Measurements from ENCODE around the gene ANKMY2. TPM values are rescaled to one million over a fixed set of nuclear protein-coding genes. Genes with fewer than 3 reads are reported as not detected.

The ANKMY2 gene
- polyA plus RNA-seq, 3 donors: 4.8 to 7.5 (median 7.0) TPM

DNA sequence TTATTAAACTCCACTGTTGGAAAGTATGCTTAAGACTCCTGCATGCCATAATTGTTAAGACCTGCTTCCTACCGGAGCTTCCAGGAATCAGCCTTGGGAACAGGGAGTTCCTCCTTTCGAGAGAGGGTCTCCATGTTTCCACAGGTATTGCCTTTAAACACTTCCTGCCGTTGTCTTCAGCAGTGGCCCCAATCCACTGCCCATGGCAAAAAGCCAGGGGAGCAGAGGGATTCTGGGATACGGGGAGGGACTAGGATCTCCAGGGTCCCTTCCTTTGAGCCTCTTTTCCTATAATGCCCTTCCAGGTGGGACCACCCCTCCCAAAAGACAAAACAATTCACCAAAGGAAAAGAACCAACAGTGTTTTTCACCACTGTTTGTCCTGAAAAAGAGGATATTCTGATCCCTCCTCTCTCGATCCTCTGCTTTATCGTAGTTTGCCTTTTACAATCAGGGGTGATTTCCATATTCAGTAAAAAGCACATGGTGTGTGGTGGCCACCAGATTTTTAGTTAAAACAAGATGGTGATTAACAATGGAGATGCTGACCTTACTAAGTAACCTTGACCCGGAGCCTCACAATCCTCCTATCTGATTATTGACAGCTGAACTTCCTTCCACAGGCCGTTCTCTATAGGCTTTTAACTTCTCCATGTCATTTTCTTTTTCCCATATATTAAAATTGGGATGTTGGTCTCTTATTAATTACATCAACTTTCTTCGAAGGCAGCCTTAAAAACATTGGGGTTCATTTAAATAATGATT is 82.9 kb downstream of the ANKMY2 start:
- peak overlapping the region in 2 of 7 donors; percentile 4 to 37 for H3K27ac Mint-ChIP-seq
- H3K4me3 ChIP-seq (replicated peaks in 1 of 3; ENCODE audit: low read depth in 2 of 3, low read length in 3 of 3): peak overlapping the region; percentile 41 to 69 (median 63)
- no peaks in the 10 kb centered on the region for H3K4me1 ChIP-seq (ENCODE audit: control insufficient read depth in 1 of 2, insufficient read depth in 2 of 2, low read length in 2 of 2)
- H4K20me1 ChIP-seq (ENCODE audit: insufficient read depth, low read length): no peaks in the 10 kb centered on the region
- no peaks in the 10 kb centered on the region for H3K27me3 ChIP-seq (ENCODE audit: control insufficient read depth in 2 of 2, insufficient read depth in 2 of 2, low read length in 2 of 2)
- no peaks in the 10 kb centered on the region for H3K9me3 ChIP-seq (replicated peaks in 1 of 2; ENCODE audit: control insufficient read depth in 1 of 2, insufficient read depth in 1 of 2, low read length in 2 of 2)
- TF ChIP-seq, protein P1, sequence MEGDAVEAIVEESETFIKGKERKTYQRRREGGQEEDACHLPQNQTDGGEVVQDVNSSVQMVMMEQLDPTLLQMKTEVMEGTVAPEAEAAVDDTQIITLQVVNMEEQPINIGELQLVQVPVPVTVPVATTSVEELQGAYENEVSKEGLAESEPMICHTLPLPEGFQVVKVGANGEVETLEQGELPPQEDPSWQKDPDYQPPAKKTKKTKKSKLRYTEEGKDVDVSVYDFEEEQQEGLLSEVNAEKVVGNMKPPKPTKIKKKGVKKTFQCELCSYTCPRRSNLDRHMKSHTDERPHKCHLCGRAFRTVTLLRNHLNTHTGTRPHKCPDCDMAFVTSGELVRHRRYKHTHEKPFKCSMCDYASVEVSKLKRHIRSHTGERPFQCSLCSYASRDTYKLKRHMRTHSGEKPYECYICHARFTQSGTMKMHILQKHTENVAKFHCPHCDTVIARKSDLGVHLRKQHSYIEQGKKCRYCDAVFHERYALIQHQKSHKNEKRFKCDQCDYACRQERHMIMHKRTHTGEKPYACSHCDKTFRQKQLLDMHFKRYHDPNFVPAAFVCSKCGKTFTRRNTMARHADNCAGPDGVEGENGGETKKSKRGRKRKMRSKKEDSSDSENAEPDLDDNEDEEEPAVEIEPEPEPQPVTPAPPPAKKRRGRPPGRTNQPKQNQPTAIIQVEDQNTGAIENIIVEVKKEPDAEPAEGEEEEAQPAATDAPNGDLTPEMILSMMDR (IDR thresholded peaks at IDR 0.05): no peak
- H3K4me2 ChIP-seq (replicated peaks; ENCODE audit: extremely low read depth, low read length, poor library complexity, severe bottlenecking): peak overlapping the region; percentile 61
- H3K27ac ChIP-seq (ENCODE audit: low read depth in 1 of 2, low read length in 2 of 2): no peak overlapping the region
- DNase-seq: no peak
- no peaks in the 10 kb centered on the region for H3K79me2 ChIP-seq (ENCODE audit: insufficient read depth, low read length)
- no peaks in the 10 kb centered on the region for H3K36me3 ChIP-seq (replicated peaks in 1 of 2; ENCODE audit: control insufficient read depth in 1 of 2, insufficient read depth in 2 of 2, low read length in 2 of 2)
- peaks cover 0 to 3% (median 1%) of the 10 kb centered on the region in 3 donors for H3K27me3 Mint-ChIP-seq (ENCODE audit: low read depth in 3 of 3)
- no peaks in the 10 kb centered on the region for H3K36me3 Mint-ChIP-seq
- H3K4me1 Mint-ChIP-seq: peaks cover 9% of the 10 kb centered on the region
- no peaks in the 10 kb centered on the region for H3K9me3 Mint-ChIP-seq
- intact Hi-C loops (cut with micrococcal nuclease): no loop called here
- 83% methylated on average over 2 of the region's 9 CpGs for WGBS (ENCODE audit: insufficient coverage)
- H2AFZ ChIP-seq (ENCODE audit: insufficient read depth, low read depth, low read length, poor library complexity, severe bottlenecking): peak overlapping the region; percentile 32
- peak overlapping the region; percentile 73 to 92 for H3K4me3 Mint-ChIP-seq
- H3K9ac ChIP-seq (ENCODE audit: insufficient read depth, low read length, poor library complexity, severe bottlenecking): peak overlapping the region; percentile 28

DNA sequence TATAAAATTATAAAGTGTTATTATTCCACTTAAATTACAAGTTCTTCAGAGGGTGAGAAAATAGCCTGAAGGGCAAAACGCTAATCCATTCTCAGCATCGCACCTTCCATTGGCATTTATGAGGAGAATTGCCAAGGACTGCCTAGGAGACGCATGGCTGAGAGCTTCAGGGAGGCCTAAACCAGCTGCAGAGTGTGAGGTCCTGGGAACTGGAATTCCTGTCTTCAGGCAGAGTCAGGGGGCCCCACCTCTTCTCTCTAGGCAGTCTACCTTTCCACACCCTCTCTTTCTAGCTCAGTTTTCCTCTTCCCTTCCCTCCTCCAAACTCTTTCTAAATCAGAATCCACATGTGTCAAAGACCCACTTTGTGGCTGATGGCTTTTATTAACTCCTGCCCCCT is 83.6 kb downstream of the ANKMY2 start:
- peaks cover 9% of the 10 kb centered on the region for H3K4me1 Mint-ChIP-seq
- Histone ChIP-seq H3K9ac (ENCODE audit: insufficient read depth, low read length, poor library complexity, severe bottlenecking) (no peak overlapping the region), H3K27ac (ENCODE audit: low read depth in 1 of 2, low read length in 2 of 2) (no peak overlapping the region), H3K9me3 (replicated peaks in 1 of 2; ENCODE audit: control insufficient read depth in 1 of 2, insufficient read depth in 1 of 2, low read length in 2 of 2) (no peaks in the 10 kb centered on the region), H3K4me3 (replicated peaks in 1 of 3; ENCODE audit: low read depth in 2 of 3, low read length in 3 of 3) (no peak overlapping the region), H3K4me2 (replicated peaks; ENCODE audit: extremely low read depth, low read length, poor library complexity, severe bottlenecking) (no peak overlapping the region), H3K79me2 (ENCODE audit: insufficient read depth, low read length) (no peaks in the 10 kb centered on the region), H3K36me3 (replicated peaks in 1 of 2; ENCODE audit: control insufficient read depth in 1 of 2, insufficient read depth in 2 of 2, low read length in 2 of 2) (no peaks in the 10 kb centered on the region), H3K4me1 (ENCODE audit: control insufficient read depth in 1 of 2, insufficient read depth in 2 of 2, low read length in 2 of 2) (no peaks in the 10 kb centered on the region), H2AFZ (ENCODE audit: insufficient read depth, low read depth, low read length, poor library complexity, severe bottlenecking) (no peak overlapping the region), H3K27me3 (ENCODE audit: control insufficient read depth in 2 of 2, insufficient read depth in 2 of 2, low read length in 2 of 2) (no peaks in the 10 kb centered on the region), H4K20me1 (ENCODE audit: insufficient read depth, low read length) (no peaks in the 10 kb centered on the region)
- no peak overlapping the region for H3K27ac Mint-ChIP-seq
- H3K9me3 Mint-ChIP-seq: no peaks in the 10 kb centered on the region
- no peaks in the 10 kb centered on the region for H3K36me3 Mint-ChIP-seq
- WGBS (ENCODE audit: insufficient coverage): 93% methylated on average over 2 of the region's 3 CpGs
- peaks cover 0 to 3% (median 1%) of the 10 kb centered on the region in 3 donors for H3K27me3 Mint-ChIP-seq (ENCODE audit: low read depth in 3 of 3)
- TF ChIP-seq, protein P1 (IDR thresholded peaks at IDR 0.05): no peak
- intact Hi-C loops (cut with micrococcal nuclease): no loop called here
- H3K4me3 Mint-ChIP-seq: no peak overlapping the region
- DNase-seq: no peak
